ENCODE data around the gene PRICKLE1.

PRICKLE1 gene

GRCh38 chr12:42588524-42589464 is 752 bp downstream of the PRICKLE1 start:
- DNase-seq, result peak; percentile 12

- DNase-seq, result no peak
Measured at GRCh38 chr12:42587601-42588523, 1.7 kb downstream of the PRICKLE1 start.

- no peak for DNase-seq
Measured at GRCh38 chr12:42586268-42586667, 3.3 kb downstream of the PRICKLE1 start.

- DNase-seq, result no peak
Measured at GRCh38 chr12:42585841-42586216, 3.7 kb downstream of the PRICKLE1 start.

GRCh38 chr12:42585154-42585840 is 4.2 kb downstream of the PRICKLE1 start:
- no peak for DNase-seq

GRCh38 chr12:42584651-42585111 is 4.9 kb downstream of the PRICKLE1 start:
- DNase-seq, result no peak

- DNase-seq, result no peak
Measured at GRCh38 chr12:42583016-42583415, 6.5 kb downstream of the PRICKLE1 start.

- DNase-seq, result no peak
Measured at GRCh38 chr12:42582498-42582897, 7.0 kb downstream of the PRICKLE1 start.

GRCh38 chr12:42582050-42582449 is 7.5 kb downstream of the PRICKLE1 start:
- DNase-seq, result no peak

- DNase-seq, result no peak
Measured at GRCh38 chr12:42576374-42576773, 13.2 kb downstream of the PRICKLE1 start.

GRCh38 chr12:42575717-42576116 is 13.8 kb downstream of the PRICKLE1 start:
- no peak for DNase-seq

- DNase-seq, result no peak
Measured at GRCh38 chr12:42574851-42575266, 14.7 kb downstream of the PRICKLE1 start.

- no peak for DNase-seq
Measured at GRCh38 chr12:42571327-42572009, 18.1 kb downstream of the PRICKLE1 start.

GRCh38 chr12:42570076-42570475 is 19.5 kb downstream of the PRICKLE1 start:
- DNase-seq, result no peak

- no peak for DNase-seq
Measured at GRCh38 chr12:42568952-42569915, 20.3 kb downstream of the PRICKLE1 start.

- DNase-seq, result no peak
Measured at GRCh38 chr12:42565633-42566032, 23.9 kb downstream of the PRICKLE1 start.

GRCh38 chr12:42564996-42565395 is 24.6 kb downstream of the PRICKLE1 start:
- DNase-seq, result no peak

GRCh38 chr12:42564556-42564955 is 25.0 kb downstream of the PRICKLE1 start:
- no peak for DNase-seq

- no peak for DNase-seq
Measured at GRCh38 chr12:42560977-42561376, 28.6 kb downstream of the PRICKLE1 start.

GRCh38 chr12:42557586-42558172 is 31.9 kb downstream of the PRICKLE1 start:
- no peak for DNase-seq

GRCh38 chr12:42556917-42557316 is 32.6 kb downstream of the PRICKLE1 start:
- no peak for DNase-seq
